K562 (cell line): ENCODE data around the gene FAM110D. TPM values are rescaled to one million over a fixed set of nuclear protein-coding genes. Genes with fewer than 3 reads are reported as not detected.
A peak's percentile ranks its signal among the peaks of the same experiment; 100 is the strongest.

Source experiments
- ATAC-seq: fragments of 200-7000 bp; cut with Tn5 transposase; 3 replicates; pipeline ENCODE4 v1.9.1; 2020; ENCODE audit warnings: moderate library complexity
- BruUV-seq: library from RNA; stranded (reverse); fragments of 400-500 nt; replicated peaks from 2 replicates; lab custom pipeline; 2021; lab: Mats Ljungman, UMichigan
- CTCF ChIA-PET: fragments of 300-600 bp; formaldehyde crosslinking; extraction: SDS; loops from one replicate; lab custom pipeline; 2021; ENCODE audit warnings: low intra/inter-chr PET ratio; lab: Yijun Ruan, JAX
- POLR2A ChIA-PET: fragments of 300-600, 350-650 bp; sonication (Branson Sonifier 250); formaldehyde crosslinking; extraction: SDS; loops from one replicate; lab custom pipeline; 2021; ENCODE audit warnings: antibody characterized with exemption, inconsistent platforms; lab: Yijun Ruan, JAX
- DNase-seq, 4 experiments: peaks; one replicate each; pipeline versions ENCODE4 v3.0.0 to v3.0.0-alpha.2; 2011 to 2018; ENCODE audit warnings: low spot score in 3 of 4, mixed read lengths in 3 of 4; ENCODE audit errors: extremely low read depth in 1 of 4
- FAIRE-seq: peaks from 2 replicates; lab custom pipeline; 2011; peaks lifted over from hg19 to GRCh38; lab: Jason Lieb, UNC
- H2AFZ ChIP-seq: 2 replicates; pipeline ENCODE4 v1.6.0; 2011; ENCODE audit warnings: low read depth, low read length, control low read depth, inconsistent platforms
- H3K27ac ChIP-seq: fragments of 200-600 bp; 3 replicates; pipeline ENCODE4 v1.8.0; 2011; ENCODE audit warnings: low read depth, mild to moderate bottlenecking, control low read depth, inconsistent platforms, low read length, moderate library complexity, mixed read lengths; ENCODE audit errors: extremely low read depth
- H3K27me3 ChIP-seq, 2 experiments: fragments of 300-600 bp in 1 of 2; 2 replicates in 1 of 2; 3 replicates in 1 of 2; pipeline versions ENCODE4 v1.6.0 to v1.8.0; 2011; ENCODE audit warnings: inconsistent platforms in 2 of 2, low read length in 2 of 2, mild to moderate bottlenecking in 1 of 2, mixed read lengths in 1 of 2, moderate library complexity in 1 of 2; ENCODE audit not compliant: control insufficient read depth in 2 of 2, insufficient read depth in 2 of 2
- H3K36me3 ChIP-seq: fragments of 300-600 bp; 3 replicates; pipeline ENCODE4 v1.8.0; 2011; ENCODE audit warnings: mild to moderate bottlenecking, low read length, inconsistent platforms; ENCODE audit not compliant: control insufficient read depth, insufficient read depth
- H3K4me1 ChIP-seq, 2 experiments: fragments of 200-600 bp in 1 of 2; replicated peaks in 1 of 2; 2 replicates in 1 of 2; 3 replicates in 1 of 2; pipeline versions ENCODE4 v1.5.1 to v1.8.0; 2011; ENCODE audit warnings: inconsistent platforms in 2 of 2, low read length in 2 of 2, mild to moderate bottlenecking in 1 of 2, mixed read lengths in 1 of 2, moderate library complexity in 1 of 2; ENCODE audit not compliant: control insufficient read depth in 2 of 2, insufficient read depth in 2 of 2
- H3K4me2 ChIP-seq: 2 replicates; pipeline ENCODE4 v1.6.1; 2011; ENCODE audit warnings: low read length, control low read depth, inconsistent platforms, mixed read lengths; ENCODE audit not compliant: insufficient read depth
- H3K4me3 ChIP-seq: fragments of 200-600 bp; sonication (generic), shearing (Covaris generic); 2 replicates; pipeline ENCODE4 v1.5.1; 2016; ENCODE audit warnings: control low read depth, inconsistent platforms
- H3K79me2 ChIP-seq: fragments of 200-600 bp; 3 replicates; pipeline ENCODE4 v1.8.0; 2011; ENCODE audit warnings: low read length, inconsistent platforms; ENCODE audit not compliant: control insufficient read depth, insufficient read depth
- H3K9ac ChIP-seq, 2 experiments: 2 replicates each; pipeline versions ENCODE4 v1.6.0 to v1.6.1; 2011; ENCODE audit warnings: low read depth in 2 of 2, low read length in 2 of 2, control low read depth in 1 of 2, inconsistent platforms in 1 of 2, mild to moderate bottlenecking in 1 of 2, mixed read lengths in 1 of 2; ENCODE audit not compliant: insufficient read depth in 1 of 2
- H3K9me1 ChIP-seq: one replicate; pipeline ENCODE4 v1.6.0; 2011; ENCODE audit warnings: inconsistent platforms, mild to moderate bottlenecking, low read length, moderate library complexity; ENCODE audit not compliant: control insufficient read depth, insufficient read depth
- H3K9me3 ChIP-seq: replicated peaks from 2 replicates; pipeline ENCODE4 v1.5.1; 2011; ENCODE audit warnings: low read depth, low read length, inconsistent platforms; ENCODE audit not compliant: control insufficient read depth, insufficient read depth
- H4K20me1 ChIP-seq: replicated peaks from 2 replicates; pipeline ENCODE4 v1.6.1; 2011; ENCODE audit warnings: low read length, inconsistent platforms, mixed read lengths; ENCODE audit not compliant: control insufficient read depth, insufficient read depth
- ATF4 ChIP-seq: fragments of 450-650 bp; formaldehyde crosslinking; IDR thresholded peaks from 2 replicates; pipeline ENCODE4 v1.4.0; 2022; ENCODE audit warnings: mild to moderate bottlenecking, moderate library complexity
- CBX8 ChIP-seq: fragments of 200-600 bp; sonication (generic); IDR thresholded peaks from 2 replicates; pipeline ENCODE4 v1.6.1; 2012; ENCODE audit warnings: borderline replicate concordance, mixed run types, low read depth, mild to moderate bottlenecking, moderate library complexity, mixed read lengths, low read length, control low read depth, inconsistent platforms; ENCODE audit not compliant: poor library complexity, severe bottlenecking; ENCODE audit errors: extremely low read depth
- CGGBP1 ChIP-seq: fragments of 250-450 bp; sonication (Bioruptor Pico); IDR thresholded peaks from 2 replicates; pipeline ENCODE4 v1.9.0; 2021; ENCODE audit warnings: mild to moderate bottlenecking
- EP300 ChIP-seq: IDR thresholded peaks from 2 replicates; pipeline ENCODE4 v1.6.1; 2012; ENCODE audit warnings: low read length, improper control_type of control experiment
- FOXO4 ChIP-seq: fragments of 450-650 bp; formaldehyde crosslinking; IDR thresholded peaks from 2 replicates; pipeline ENCODE4 v1.4.0; 2020; ENCODE audit warnings: mild to moderate bottlenecking, moderate library complexity
- GABPA ChIP-seq: fragments of 200-800 bp; sonication (Bioruptor generic); conservative IDR thresholded peaks from 2 replicates; pipeline ENCODE4 v1.6.1; 2016; ENCODE audit warnings: low read depth, missing genetic modification characterization, missing compliant biosample characterization
- GMEB1 ChIP-seq: fragments of 250-450 bp; sonication (Bioruptor Pico); IDR thresholded peaks from 2 replicates; pipeline ENCODE4 v1.4.0; 2020; ENCODE audit warnings: mild to moderate bottlenecking
- MAX ChIP-seq: sonication (generic); formaldehyde crosslinking; IDR thresholded peaks from 2 replicates; pipeline ENCODE4 v1.9.0; 2022; ENCODE audit warnings: mild to moderate bottlenecking, missing genetic modification reagents
- MTA3 ChIP-seq: fragments of 450-650 bp; formaldehyde crosslinking; IDR thresholded peaks from 2 replicates; pipeline ENCODE4 v1.6.1; 2017; ENCODE audit warnings: mild to moderate bottlenecking, borderline replicate concordance
- NRF1 ChIP-seq, 2 experiments: fragments of 450-650 bp; IDR thresholded peaks in 1 of 2; conservative IDR thresholded peaks in 1 of 2; 2 replicates each; pipeline ENCODE4 v1.6.1; 2014; ENCODE audit warnings: mild to moderate bottlenecking in 2 of 2
- TCFL5 ChIP-seq: fragments of 250-450 bp; sonication (Bioruptor Pico); conservative IDR thresholded peaks from 2 replicates; pipeline ENCODE4 v1.6.1; 2021; ENCODE audit warnings: mild to moderate bottlenecking, moderate library complexity, matching md5 sums
- TFAP4 ChIP-seq: sonication (generic); formaldehyde crosslinking; IDR thresholded peaks from 2 replicates; pipeline ENCODE4 v1.8.0; 2022; ENCODE audit warnings: missing genetic modification reagents, mild to moderate bottlenecking, moderate library complexity, borderline replicate concordance
- ZNF830 ChIP-seq: fragments of 250-450 bp; sonication (Bioruptor Pico); IDR thresholded peaks from 2 replicates; pipeline ENCODE4 v1.5.0; 2021; ENCODE audit warnings: mild to moderate bottlenecking
- WGBS: fragments of 100-300 bp; shearing (Covaris generic); methylation state at CpG from one replicate; pipeline ENCODE4 v1.1.6; 2016; ENCODE audit warnings: low coverage, mixed read lengths; ENCODE audit not compliant: insufficient coverage; ENCODE audit errors: missing lambda C conversion rate; 5-methylcytosine and 5-hydroxymethylcytosine counted together
- in situ Hi-C: fragments of 300-500 bp; cut with MboI; formaldehyde crosslinking; loops from 4 replicates; pipeline ENCODE4 v1.15.0; 2018; ENCODE audit warnings: inconsistent platforms, mixed read lengths
- intact Hi-C: fragments of 100-400 bp; cut with micrococcal nuclease; formaldehyde crosslinking; loops from 2 replicates; pipeline ENCODE4 v1.14.2; 2022
- polyA plus RNA-seq, 8 experiments: library from polyadenylated mRNA; depleted of rRNA in 4 of 8; stranded (reverse) in 5 of 8; unstranded in 3 of 8; fragments of >200 nt; fragmentation: Nextera tagmentation in 2 of 8; fragmentation: Illumina TruSeq in 1 of 8; extraction: Ambion mirVana in 2 of 8; extraction: Trizol in 1 of 8; gene quantifications; 2 replicates each; pipeline versions ENCODE4 v1.2.1 to v1.2.3, GENCODE V29; 2011 to 2014; ENCODE audit warnings: inconsistent platforms in 1 of 8, missing spikeins in 1 of 8
- total RNA-seq, 7 experiments: library from RNA; depleted of rRNA in 6 of 7; stranded (reverse); fragments of >200 nt in 6 of 7; fragmentation: Illumina TruSeq in 2 of 7; extraction: Trizol in 2 of 7; gene quantifications; 2 replicates each; pipeline versions ENCODE4 v1.2.1 to v1.2.3, GENCODE V29; 2011 to 2021; ENCODE audit warnings: low replicate concordance in 1 of 7

Gene FAM110D
- total and polyA plus RNA-seq, 9 of the 15 experiments (the other 6 are each of a cell fraction or from before 2014, with no cell fraction given), result 0.04 to 1.1 (median 0.33) TPM

GRCh38 chr1:26110731-26111529 lies 47.9 kb upstream of the FAM110D start:
- FAIRE-seq, result no peak
- ChIA-PET CTCF (interaction anchor here (0.5 to 1.6 kb wide), 3 partner anchors 11 to 74 kb away, joined by 3 to 7 read pairs (median 3); no protein-coding TSS in a partner anchor), POLR2A (interaction anchor here (0.6 to 8.2 kb wide), 13 partner anchors 9 to 207 kb away, joined by 3 to 107 read pairs (median 3); no protein-coding TSS in a partner anchor)
- TF ChIP-seq ATF4 (CRISPR knock-in tag) (no peak), GMEB1 (CRISPR knock-in tag) (peak; percentile 30; the same call in 1 of the 2 replicates), GABPA (peak; percentile 58), MAX (peak; percentile 90), CBX8 (no peak), MTA3 (0 out of 2 replicates have a peak, but pooled peaks have one; percentile 90), TCFL5 (CRISPR knock-in tag) (no peak), FOXO4 (CRISPR knock-in tag) (no peak), EP300 (0 out of 2 replicates have a peak, but pooled peaks have one; percentile 9), ZNF830 (CRISPR knock-in tag) (no peak), CGGBP1 (CRISPR knock-in tag) (peak; percentile 20; the same call in 1 of the 2 replicates), NRF1 (conservative IDR thresholded peaks at IDR 0.05 in 1 of 2, IDR thresholded peaks at IDR 0.05 in 1 of 2) (peak; percentile 53 to 60), TFAP4 (CRISPR knock-in tag) (peak; percentile 94)

More at GRCh38 chr1:26110731-26111529, 47.9 kb upstream of the FAM110D start:
- under 1% methylated on average over 46 of the region's 85 CpGs for WGBS
- H3K79me2 ChIP-seq, result peaks cover 56% of the 10 kb centered on the region
- DNase-seq, result peak; percentile 90 to 92 (median 90)
- H3K36me3 ChIP-seq, result peaks cover 23% of the 10 kb centered on the region
- no peaks in the 10 kb centered on the region for H3K9me1 ChIP-seq
- H3K4me2 ChIP-seq, result peak overlapping the region; percentile 99
- intact Hi-C loops, result loop anchor here (1.0 to 5.0 kb wide), 3 partner anchors 15 to 211 kb away; no protein-coding TSS in a partner anchor
- H3K4me1 ChIP-seq, result peaks cover 13 to 29% of the 10 kb centered on the region in 2 experiments
- H4K20me1 ChIP-seq, result no peaks in the 10 kb centered on the region
- H3K9me3 ChIP-seq, result no peaks in the 10 kb centered on the region
- H3K27me3 ChIP-seq, result no peaks in the 10 kb centered on the region
- H3K4me3 ChIP-seq, result peak overlapping the region; percentile 94
- peak overlapping the region; percentile 80 for H2AFZ ChIP-seq
- H3K9ac ChIP-seq, result peak overlapping the region; percentile 86 to 98
- no TSS peak for BruUV-seq
- peak; percentile 82 for ATAC-seq
- in situ Hi-C loops, result no loop called here
- H3K27ac ChIP-seq, result peak overlapping the region; percentile 92
